ENCODE results near the gene TUBG2. TPM values are rescaled to one million over a fixed set of nuclear protein-coding genes. Genes with fewer than 3 reads are reported as not detected.
"Not testable (repeated sequence)": the region's sequence is repeated elsewhere in the genome, so short reads cannot be mapped to it uniquely, and the experiment has no call there.

TUBG2 gene
- total RNA-seq, result 10 to 100 TPM; 19.7 to 57.3 (median 33.7) TPM

DNA sequence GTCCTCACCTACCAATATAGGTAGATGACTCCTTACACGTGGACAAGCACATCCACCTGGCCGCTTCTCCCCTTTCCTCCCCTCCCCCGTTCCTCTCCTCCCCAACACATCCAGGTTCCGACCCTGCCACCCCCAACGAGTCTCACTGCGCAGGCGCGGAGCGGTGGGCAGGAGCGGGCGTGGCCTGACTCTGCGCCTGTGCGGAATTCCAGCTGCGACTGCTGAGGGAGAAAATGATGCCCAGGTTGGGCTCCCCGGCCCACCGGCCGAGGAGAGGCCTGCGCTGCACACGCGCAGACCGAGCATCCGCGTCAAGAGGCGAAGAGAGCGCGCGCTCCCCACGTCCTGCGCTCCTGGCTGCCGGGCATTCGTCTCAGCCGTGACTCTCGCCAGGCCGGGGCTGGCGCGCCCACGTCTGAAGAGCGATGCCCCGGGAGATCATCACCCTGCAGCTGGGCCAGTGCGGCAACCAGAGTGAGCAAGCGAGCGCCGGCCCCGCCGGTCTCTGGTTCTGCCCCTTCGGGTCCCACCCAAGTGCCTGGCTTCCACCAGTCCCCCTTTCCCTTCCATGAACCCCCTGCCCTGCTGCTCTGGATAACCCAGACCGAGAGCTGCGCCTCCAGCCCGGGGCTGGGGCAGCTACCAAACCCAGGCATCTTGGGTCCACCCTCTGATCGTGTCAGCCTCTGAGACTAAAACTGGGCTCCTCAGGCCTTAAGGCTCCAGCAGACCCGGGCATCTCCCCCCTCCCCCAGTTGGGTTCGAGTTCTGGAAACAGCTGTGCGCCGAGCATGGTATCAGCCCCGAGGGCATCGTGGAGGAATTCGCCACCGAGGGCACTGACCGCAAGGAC lies at the start of gene TUBG2:
TUBG2 (plus strand) TSS at position 206 of the 853 bp plus-strand sequence; CDS start at position 426, 220 bp downstream.
- peaks cover 0 to 31% of the 10 kb centered on the region in 2 donors for H3K36me3 ChIP-seq
- peak within 1 kb of the TSS; percentile 56 to 71 for H3K4me3 ChIP-seq
- peak; percentile 95 for ATAC-seq
- H3K9me3 ChIP-seq, result no peaks in the 10 kb centered on the region
- WGBS, 2 donors (ENCODE audit: low coverage in 1 of 2), result 0% methylated on average over 4 to 5 of the region's 59 CpGs
- TF ChIP-seq, protein P1, sequence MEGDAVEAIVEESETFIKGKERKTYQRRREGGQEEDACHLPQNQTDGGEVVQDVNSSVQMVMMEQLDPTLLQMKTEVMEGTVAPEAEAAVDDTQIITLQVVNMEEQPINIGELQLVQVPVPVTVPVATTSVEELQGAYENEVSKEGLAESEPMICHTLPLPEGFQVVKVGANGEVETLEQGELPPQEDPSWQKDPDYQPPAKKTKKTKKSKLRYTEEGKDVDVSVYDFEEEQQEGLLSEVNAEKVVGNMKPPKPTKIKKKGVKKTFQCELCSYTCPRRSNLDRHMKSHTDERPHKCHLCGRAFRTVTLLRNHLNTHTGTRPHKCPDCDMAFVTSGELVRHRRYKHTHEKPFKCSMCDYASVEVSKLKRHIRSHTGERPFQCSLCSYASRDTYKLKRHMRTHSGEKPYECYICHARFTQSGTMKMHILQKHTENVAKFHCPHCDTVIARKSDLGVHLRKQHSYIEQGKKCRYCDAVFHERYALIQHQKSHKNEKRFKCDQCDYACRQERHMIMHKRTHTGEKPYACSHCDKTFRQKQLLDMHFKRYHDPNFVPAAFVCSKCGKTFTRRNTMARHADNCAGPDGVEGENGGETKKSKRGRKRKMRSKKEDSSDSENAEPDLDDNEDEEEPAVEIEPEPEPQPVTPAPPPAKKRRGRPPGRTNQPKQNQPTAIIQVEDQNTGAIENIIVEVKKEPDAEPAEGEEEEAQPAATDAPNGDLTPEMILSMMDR (IDR thresholded peaks at IDR 0.05), result no peak
- peak; percentile 67 to 68 for TF ChIP-seq POLR2A (IDR thresholded peaks at IDR 0.05)
- peak; percentile 73 for TF ChIP-seq POLR2AphosphoS5 (IDR thresholded peaks at IDR 0.05)
- peak within 1 kb of the TSS; percentile 56 to 94 (median 88) for H3K27ac ChIP-seq
- peaks cover 0 to 35% (median 11%) of the 10 kb centered on the region in 3 donors for H3K4me1 ChIP-seq
- no peaks in the 10 kb centered on the region for H3K27me3 ChIP-seq

DNA sequence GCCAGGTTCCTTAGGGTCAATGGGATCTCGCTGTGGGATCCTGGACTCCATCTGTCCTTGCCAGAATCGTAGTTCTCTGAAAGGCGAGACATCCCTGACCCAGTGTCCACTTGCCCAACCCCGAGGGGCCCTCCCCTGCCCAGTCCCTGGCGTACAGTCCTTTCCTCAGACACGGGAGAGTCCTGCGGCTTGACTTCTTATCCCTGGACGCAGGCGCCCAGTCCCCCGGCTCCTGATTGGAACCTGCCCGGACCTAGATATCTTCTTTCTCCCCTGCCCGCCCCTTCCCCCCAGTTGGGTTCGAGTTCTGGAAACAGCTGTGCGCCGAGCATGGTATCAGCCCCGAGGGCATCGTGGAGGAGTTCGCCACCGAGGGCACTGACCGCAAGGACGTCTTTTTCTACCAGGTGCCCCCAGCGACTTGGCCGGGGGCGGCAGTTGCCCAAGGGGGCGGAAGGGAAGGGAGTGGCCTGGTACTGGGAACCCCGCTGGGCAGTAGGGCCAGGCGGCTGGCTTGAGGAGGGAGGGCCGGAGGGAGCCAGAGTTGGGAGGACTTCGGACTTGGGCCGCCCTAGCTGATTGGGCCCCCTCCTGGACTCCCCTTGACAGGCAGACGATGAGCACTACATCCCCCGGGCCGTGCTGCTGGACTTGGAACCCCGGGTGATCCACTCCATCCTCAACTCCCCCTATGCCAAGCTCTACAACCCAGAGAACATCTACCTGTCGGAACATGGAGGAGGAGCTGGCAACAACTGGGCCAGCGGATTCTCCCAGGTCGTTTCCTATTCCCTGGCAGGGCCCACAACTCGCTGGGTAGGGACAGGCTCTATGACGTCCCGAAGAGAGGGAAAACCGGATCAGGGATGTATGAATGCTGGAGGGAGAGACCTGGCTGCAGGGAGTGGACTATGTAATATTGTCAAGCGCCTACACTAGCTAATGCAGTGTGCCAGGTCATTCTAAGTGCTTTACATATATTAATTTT lies 49.0 kb upstream of the TUBG2 start:
- 21 to 53% methylated on average over 5 to 7 of the region's 42 CpGs for WGBS, 2 donors (ENCODE audit: low coverage in 1 of 2)
- ATAC-seq, result peak; percentile 50
- peaks cover 6 to 45% (median 16%) of the 10 kb centered on the region in 3 donors for H3K4me1 ChIP-seq
- H3K36me3 ChIP-seq, result peaks cover 0 to 39% of the 10 kb centered on the region in 2 donors
- H3K9me3 ChIP-seq, H3K27me3 ChIP-seq: not testable (repeated sequence)
- H3K27ac ChIP-seq, result peak overlapping the region; percentile 54 to 95 (median 94)
- peak overlapping the region; percentile 38 to 79 for H3K4me3 ChIP-seq

DNA sequence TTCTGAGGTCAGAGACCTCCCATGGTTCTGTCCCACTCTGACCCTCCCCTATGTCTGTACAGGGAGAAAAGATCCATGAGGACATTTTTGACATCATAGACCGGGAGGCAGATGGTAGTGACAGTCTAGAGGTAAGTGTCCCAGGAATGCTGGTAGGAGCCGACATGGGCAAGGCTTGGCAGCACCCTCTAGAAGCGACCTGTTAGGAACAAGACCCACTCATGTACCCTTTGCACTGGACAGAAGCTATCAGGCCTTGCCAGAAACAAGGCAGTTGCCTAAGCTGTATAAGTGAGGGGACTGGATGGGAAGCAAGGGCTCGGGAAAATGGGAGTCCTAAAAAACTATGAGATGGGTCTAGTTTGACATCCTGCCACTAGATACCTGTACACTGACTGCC lies 47.1 kb upstream of the TUBG2 start:
- H3K4me3 ChIP-seq, result no peak overlapping the region
- ATAC-seq, result no peak
- H3K9me3 ChIP-seq, result no peaks in the 10 kb centered on the region
- 85 to 86% methylated on average over 2 to 4 of the region's 4 CpGs for WGBS, 2 donors (ENCODE audit: low coverage in 1 of 2)
- peaks cover 0 to 51% of the 10 kb centered on the region in 2 donors for H3K36me3 ChIP-seq
- no peak for TF ChIP-seq EP300 (IDR thresholded peaks at IDR 0.05)
- no peak for TF ChIP-seq POLR2AphosphoS5 (IDR thresholded peaks at IDR 0.05)
- no peak for TF ChIP-seq POLR2A (IDR thresholded peaks at IDR 0.05)
- TF ChIP-seq, protein P1 (IDR thresholded peaks at IDR 0.05), result no peak
- peaks cover 2 to 26% (median 6%) of the 10 kb centered on the region in 3 donors for H3K4me1 ChIP-seq
- H3K27me3 ChIP-seq, result no peaks in the 10 kb centered on the region
- H3K27ac ChIP-seq, result no peak overlapping the region

DNA sequence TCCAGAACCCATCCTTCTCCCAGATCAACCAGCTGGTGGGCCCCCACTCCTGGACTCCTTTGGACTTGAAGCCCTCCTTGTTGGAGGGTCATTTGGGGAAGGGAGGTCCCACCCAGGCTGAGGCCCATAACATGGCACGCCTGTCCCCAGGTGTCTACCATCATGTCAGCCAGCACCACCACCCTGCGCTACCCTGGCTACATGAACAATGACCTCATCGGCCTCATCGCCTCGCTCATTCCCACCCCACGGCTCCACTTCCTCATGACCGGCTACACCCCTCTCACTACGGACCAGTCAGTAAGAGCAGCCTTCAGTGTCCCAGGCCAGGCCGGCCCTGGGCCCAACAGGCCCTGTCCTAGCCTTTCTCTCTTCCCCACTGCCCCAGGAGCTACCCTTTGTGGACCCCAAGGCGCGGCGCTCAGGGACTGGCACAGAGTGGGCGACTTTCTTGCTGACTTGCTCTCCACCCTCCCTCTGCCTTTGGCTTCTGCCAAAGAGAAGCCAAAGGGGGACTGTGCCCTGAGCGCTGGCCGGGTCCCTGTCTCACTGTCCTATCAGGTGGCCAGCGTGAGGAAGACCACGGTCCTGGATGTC lies 45.3 kb upstream of the TUBG2 start:
- H3K4me1 ChIP-seq, result peaks cover 0 to 24% (median 9%) of the 10 kb centered on the region in 3 donors
- H3K4me3 ChIP-seq, result no peak overlapping the region
- H3K36me3 ChIP-seq, result peaks cover 0 to 51% of the 10 kb centered on the region in 2 donors
- 79 to 80% methylated on average over 2 to 3 of the region's 17 CpGs for WGBS, 2 donors (ENCODE audit: low coverage in 1 of 2)
- no peaks in the 10 kb centered on the region for H3K9me3 ChIP-seq
- TF ChIP-seq, protein P1 (IDR thresholded peaks at IDR 0.05), result no peak
- TF ChIP-seq POLR2AphosphoS5 (IDR thresholded peaks at IDR 0.05), result no peak
- no peak for TF ChIP-seq POLR2A (IDR thresholded peaks at IDR 0.05)
- no peak for TF ChIP-seq EP300 (IDR thresholded peaks at IDR 0.05)
- no peak overlapping the region for H3K27ac ChIP-seq
- H3K27me3 ChIP-seq, result no peaks in the 10 kb centered on the region
- no peak for ATAC-seq

Data from gastroesophageal sphincter (tissue), 4 donors.